Ishikawa (cell line): ENCODE measurements around the gene PHYKPL.

Experiments used
- EP300 ChIP-seq: IDR thresholded peaks from 2 replicates; pipeline ENCODE4 v1.6.1; 2012; ENCODE audit warnings: borderline replicate concordance
- TAF1 ChIP-seq: IDR thresholded peaks from 2 replicates; pipeline ENCODE4 v1.6.1; 2012; ENCODE audit warnings: low read depth, mild to moderate bottlenecking
- YY1 ChIP-seq: IDR thresholded peaks from 2 replicates; pipeline ENCODE4 v1.6.1; 2012; ENCODE audit warnings: low read depth
- TF ChIP-seq, protein P1 (sequence below): IDR thresholded peaks from 2 replicates; pipeline ENCODE4 v1.6.1; 2012; ENCODE audit warnings: low read depth, mild to moderate bottlenecking

- TF ChIP-seq TAF1 (no peak), YY1 (no peak), EP300 (no peak)
- TF ChIP-seq, protein P1, sequence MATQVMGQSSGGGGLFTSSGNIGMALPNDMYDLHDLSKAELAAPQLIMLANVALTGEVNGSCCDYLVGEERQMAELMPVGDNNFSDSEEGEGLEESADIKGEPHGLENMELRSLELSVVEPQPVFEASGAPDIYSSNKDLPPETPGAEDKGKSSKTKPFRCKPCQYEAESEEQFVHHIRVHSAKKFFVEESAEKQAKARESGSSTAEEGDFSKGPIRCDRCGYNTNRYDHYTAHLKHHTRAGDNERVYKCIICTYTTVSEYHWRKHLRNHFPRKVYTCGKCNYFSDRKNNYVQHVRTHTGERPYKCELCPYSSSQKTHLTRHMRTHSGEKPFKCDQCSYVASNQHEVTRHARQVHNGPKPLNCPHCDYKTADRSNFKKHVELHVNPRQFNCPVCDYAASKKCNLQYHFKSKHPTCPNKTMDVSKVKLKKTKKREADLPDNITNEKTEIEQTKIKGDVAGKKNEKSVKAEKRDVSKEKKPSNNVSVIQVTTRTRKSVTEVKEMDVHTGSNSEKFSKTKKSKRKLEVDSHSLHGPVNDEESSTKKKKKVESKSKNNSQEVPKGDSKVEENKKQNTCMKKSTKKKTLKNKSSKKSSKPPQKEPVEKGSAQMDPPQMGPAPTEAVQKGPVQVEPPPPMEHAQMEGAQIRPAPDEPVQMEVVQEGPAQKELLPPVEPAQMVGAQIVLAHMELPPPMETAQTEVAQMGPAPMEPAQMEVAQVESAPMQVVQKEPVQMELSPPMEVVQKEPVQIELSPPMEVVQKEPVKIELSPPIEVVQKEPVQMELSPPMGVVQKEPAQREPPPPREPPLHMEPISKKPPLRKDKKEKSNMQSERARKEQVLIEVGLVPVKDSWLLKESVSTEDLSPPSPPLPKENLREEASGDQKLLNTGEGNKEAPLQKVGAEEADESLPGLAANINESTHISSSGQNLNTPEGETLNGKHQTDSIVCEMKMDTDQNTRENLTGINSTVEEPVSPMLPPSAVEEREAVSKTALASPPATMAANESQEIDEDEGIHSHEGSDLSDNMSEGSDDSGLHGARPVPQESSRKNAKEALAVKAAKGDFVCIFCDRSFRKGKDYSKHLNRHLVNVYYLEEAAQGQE, result no peak
These were observed 22.5 kb downstream of the PHYKPL start for GRCh38 chr5:178210073-178210535.
